K562 (cell line): ENCODE data around the gene WFIKKN1. TPM values are rescaled to one million over a fixed set of nuclear protein-coding genes. Genes with fewer than 3 reads are reported as not detected.

Source experiments
- CHD1 ChIP-seq: fragments of 200-600 bp; sonication (generic); IDR thresholded peaks from one replicate; pipeline ENCODE4 v1.6.1; 2012; ENCODE audit warnings: mild to moderate bottlenecking, moderate library complexity, low read length, inconsistent platforms
- COPS2 ChIP-seq: fragments of 450-650 bp; conservative IDR thresholded peaks from 2 replicates; pipeline ENCODE4 v1.6.1; 2016; ENCODE audit warnings: mild to moderate bottlenecking, moderate library complexity
- CTBP1 ChIP-seq: fragments of 450-650 bp; IDR thresholded peaks from 2 replicates; pipeline ENCODE4 v1.6.1; 2016; ENCODE audit warnings: borderline replicate concordance
- ETV1 ChIP-seq: fragments of 450-650 bp; conservative IDR thresholded peaks from 2 replicates; pipeline ENCODE4 v1.6.1; 2016; ENCODE audit warnings: missing genetic modification characterization, control low read depth, low read depth, missing compliant biosample characterization
- FOXK1 ChIP-seq: sonication (generic); formaldehyde crosslinking; IDR thresholded peaks from 2 replicates; pipeline ENCODE4 v1.8.0; 2022; ENCODE audit warnings: missing genetic modification reagents, mild to moderate bottlenecking, borderline replicate concordance
- HINFP ChIP-seq: fragments of 450-650 bp; conservative IDR thresholded peaks from 2 replicates; pipeline ENCODE4 v1.6.1; 2016; ENCODE audit warnings: missing genetic modification characterization, low read depth, mild to moderate bottlenecking, control low read depth, missing compliant biosample characterization
- PPARD ChIP-seq: fragments of 250-450 bp; sonication (Bioruptor Pico); IDR thresholded peaks from 2 replicates; pipeline ENCODE4 v1.8.0; 2022; ENCODE audit warnings: inconsistent platforms, mild to moderate bottlenecking, moderate library complexity
- RCOR1 ChIP-seq, 2 experiments: IDR thresholded peaks; 2 replicates each; pipeline ENCODE4 v1.6.1; 2012; ENCODE audit warnings: low read depth in 2 of 2, low read length in 2 of 2, borderline replicate concordance in 1 of 2, improper control_type of control experiment in 1 of 2
- TCFL5 ChIP-seq: fragments of 250-450 bp; sonication (Bioruptor Pico); conservative IDR thresholded peaks from 2 replicates; pipeline ENCODE4 v1.6.1; 2021; ENCODE audit warnings: mild to moderate bottlenecking, moderate library complexity, matching md5 sums
- TEAD2 ChIP-seq: fragments of 450-650 bp; IDR thresholded peaks from 2 replicates; pipeline ENCODE4 v1.6.1; 2016; ENCODE audit warnings: missing genetic modification characterization, control low read depth, missing compliant biosample characterization
- ZC3H8 ChIP-seq: fragments of 450-650 bp; IDR thresholded peaks from 2 replicates; pipeline ENCODE4 v1.6.1; 2017
- ZNF184 ChIP-seq: sonication (generic); formaldehyde crosslinking; IDR thresholded peaks from 2 replicates; pipeline ENCODE4 v1.5.0; 2020; ENCODE audit warnings: missing genetic modification reagents
- polyA plus RNA-seq, 8 experiments: library from polyadenylated mRNA; depleted of rRNA in 4 of 8; stranded (reverse) in 5 of 8; unstranded in 3 of 8; fragments of >200 nt; fragmentation: Nextera tagmentation in 2 of 8; fragmentation: Illumina TruSeq in 1 of 8; extraction: Ambion mirVana in 2 of 8; extraction: Trizol in 1 of 8; gene quantifications; 2 replicates each; pipeline versions ENCODE4 v1.2.1 to v1.2.3, GENCODE V29; 2011 to 2014; ENCODE audit warnings: inconsistent platforms in 1 of 8, missing spikeins in 1 of 8
- total RNA-seq, 7 experiments: library from RNA; depleted of rRNA in 6 of 7; stranded (reverse); fragments of >200 nt in 6 of 7; fragmentation: Illumina TruSeq in 2 of 7; extraction: Trizol in 2 of 7; gene quantifications; 2 replicates each; pipeline versions ENCODE4 v1.2.1 to v1.2.3, GENCODE V29; 2011 to 2021; ENCODE audit warnings: low replicate concordance in 1 of 7
- TF ChIP-seq, protein P1 (sequence below): fragments of 250-450 bp; sonication (Bioruptor Pico); IDR thresholded peaks from 2 replicates; pipeline ENCODE4 v1.4.0; 2020
- TF ChIP-seq, protein P2 (sequence below): fragments of 250-450 bp; sonication (Bioruptor Pico); IDR thresholded peaks from 2 replicates; pipeline ENCODE4 v1.5.0; 2021

Gene WFIKKN1
- total and polyA plus RNA-seq, 9 of the 15 experiments (the other 6 are each of a cell fraction or from before 2014, with no cell fraction given), result 0.14 to 1.1 (median 0.50) TPM; not detected in 4

DNA sequence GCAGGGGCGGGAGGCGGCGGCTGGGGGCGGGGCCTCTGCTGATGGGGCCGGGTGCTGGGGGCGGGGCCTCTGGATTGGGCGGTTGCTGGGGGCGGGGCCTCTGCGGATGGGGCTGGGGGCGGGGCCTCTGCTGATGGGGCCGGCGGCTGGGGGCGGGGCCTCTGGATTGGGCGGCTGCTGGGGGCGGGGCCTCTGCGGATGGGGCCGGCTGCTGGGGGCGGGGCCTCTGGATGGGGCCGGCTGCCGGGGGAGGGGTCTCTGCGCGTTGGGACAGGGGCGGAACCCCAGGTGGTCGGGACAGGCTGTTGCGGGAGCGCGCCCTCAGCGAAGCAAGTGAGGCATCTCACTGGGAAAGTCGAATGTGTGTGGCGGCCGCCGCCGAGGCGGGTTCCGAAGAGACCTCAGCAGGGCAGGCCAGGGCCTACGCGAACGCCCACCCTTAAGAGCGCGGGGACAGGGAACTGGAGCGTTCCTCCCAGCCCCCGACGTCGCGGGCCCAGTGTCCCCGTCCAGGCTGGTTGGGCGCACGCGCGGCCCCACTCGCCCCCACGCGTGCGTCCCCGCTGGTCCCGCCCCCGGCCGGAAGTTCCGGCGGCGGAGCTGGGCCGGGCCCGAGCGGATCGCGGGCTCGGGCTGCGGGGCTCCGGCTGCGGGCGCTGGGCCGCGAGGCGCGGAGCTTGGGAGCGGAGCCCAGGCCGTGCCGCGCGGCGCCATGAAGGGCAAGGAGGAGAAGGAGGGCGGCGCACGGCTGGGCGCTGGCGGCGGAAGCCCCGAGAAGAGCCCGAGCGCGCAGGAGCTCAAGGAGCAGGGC is 49.2 kb downstream of the WFIKKN1 start, which contains the start of gene STUB1 (continued):
- TF ChIP-seq, protein P1, sequence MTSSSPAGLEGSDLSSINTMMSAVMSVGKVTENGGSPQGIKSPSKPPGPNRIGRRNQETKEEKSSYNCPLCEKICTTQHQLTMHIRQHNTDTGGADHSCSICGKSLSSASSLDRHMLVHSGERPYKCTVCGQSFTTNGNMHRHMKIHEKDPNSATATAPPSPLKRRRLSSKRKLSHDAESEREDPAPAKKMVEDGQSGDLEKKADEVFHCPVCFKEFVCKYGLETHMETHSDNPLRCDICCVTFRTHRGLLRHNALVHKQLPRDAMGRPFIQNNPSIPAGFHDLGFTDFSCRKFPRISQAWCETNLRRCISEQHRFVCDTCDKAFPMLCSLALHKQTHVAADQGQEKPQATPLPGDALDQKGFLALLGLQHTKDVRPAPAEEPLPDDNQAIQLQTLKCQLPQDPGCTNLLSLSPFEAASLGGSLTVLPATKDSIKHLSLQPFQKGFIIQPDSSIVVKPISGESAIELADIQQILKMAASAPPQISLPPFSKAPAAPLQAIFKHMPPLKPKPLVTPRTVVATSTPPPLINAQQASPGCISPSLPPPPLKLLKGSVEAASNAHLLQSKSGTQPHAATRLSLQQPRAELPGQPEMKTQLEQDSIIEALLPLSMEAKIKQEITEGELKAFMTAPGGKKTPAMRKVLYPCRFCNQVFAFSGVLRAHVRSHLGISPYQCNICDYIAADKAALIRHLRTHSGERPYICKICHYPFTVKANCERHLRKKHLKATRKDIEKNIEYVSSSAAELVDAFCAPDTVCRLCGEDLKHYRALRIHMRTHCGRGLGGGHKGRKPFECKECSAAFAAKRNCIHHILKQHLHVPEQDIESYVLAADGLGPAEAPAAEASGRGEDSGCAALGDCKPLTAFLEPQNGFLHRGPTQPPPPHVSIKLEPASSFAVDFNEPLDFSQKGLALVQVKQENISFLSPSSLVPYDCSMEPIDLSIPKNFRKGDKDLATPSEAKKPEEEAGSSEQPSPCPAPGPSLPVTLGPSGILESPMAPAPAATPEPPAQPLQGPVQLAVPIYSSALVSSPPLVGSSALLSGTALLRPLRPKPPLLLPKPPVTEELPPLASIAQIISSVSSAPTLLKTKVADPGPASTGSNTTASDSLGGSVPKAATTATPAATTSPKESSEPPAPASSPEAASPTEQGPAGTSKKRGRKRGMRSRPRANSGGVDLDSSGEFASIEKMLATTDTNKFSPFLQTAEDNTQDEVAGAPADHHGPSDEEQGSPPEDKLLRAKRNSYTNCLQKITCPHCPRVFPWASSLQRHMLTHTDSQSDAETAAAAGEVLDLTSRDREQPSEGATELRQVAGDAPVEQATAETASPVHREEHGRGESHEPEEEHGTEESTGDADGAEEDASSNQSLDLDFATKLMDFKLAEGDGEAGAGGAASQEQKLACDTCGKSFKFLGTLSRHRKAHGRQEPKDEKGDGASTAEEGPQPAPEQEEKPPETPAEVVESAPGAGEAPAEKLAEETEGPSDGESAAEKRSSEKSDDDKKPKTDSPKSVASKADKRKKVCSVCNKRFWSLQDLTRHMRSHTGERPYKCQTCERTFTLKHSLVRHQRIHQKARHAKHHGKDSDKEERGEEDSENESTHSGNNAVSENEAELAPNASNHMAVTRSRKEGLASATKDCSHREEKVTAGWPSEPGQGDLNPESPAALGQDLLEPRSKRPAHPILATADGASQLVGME (CRISPR knock-in tag), result no peak
- TF ChIP-seq ETV1 (tag), result no peak
- no peak for TF ChIP-seq PPARD (CRISPR knock-in tag)
- no peak for TF ChIP-seq FOXK1 (CRISPR knock-in tag)
- 0 out of 4 replicates have a peak, but pooled peaks of 1 of the 2 experiments have one; percentile 19 for TF ChIP-seq RCOR1 (IDR thresholded peaks at IDR 0.05; ENCODE audit: borderline replicate concordance in 1 of 2, low read depth in 2 of 2, low read length in 2 of 2)
- TF ChIP-seq CTBP1, result peak; percentile 73
- peak; percentile 4 for TF ChIP-seq CHD1
- TF ChIP-seq TCFL5 (CRISPR knock-in tag), result no peak
- no peak for TF ChIP-seq ZNF184 (CRISPR knock-in tag)
- TF ChIP-seq, protein P2, sequence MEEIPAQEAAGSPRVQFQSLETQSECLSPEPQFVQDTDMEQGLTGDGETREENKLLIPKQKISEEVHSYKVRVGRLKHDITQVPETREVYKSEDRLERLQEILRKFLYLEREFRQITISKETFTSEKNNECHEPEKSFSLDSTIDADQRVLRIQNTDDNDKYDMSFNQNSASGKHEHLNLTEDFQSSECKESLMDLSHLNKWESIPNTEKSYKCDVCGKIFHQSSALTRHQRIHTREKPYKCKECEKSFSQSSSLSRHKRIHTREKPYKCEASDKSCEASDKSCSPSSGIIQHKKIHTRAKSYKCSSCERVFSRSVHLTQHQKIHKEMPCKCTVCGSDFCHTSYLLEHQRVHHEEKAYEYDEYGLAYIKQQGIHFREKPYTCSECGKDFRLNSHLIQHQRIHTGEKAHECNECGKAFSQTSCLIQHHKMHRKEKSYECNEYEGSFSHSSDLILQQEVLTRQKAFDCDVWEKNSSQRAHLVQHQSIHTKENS (CRISPR knock-in tag), result no peak
- TF ChIP-seq ZC3H8, result no peak
- no peak for TF ChIP-seq COPS2
- no peak for TF ChIP-seq TEAD2 (tag)
- no peak for TF ChIP-seq HINFP
